ENCODE measurements around the gene CLDN10.

DNA sequence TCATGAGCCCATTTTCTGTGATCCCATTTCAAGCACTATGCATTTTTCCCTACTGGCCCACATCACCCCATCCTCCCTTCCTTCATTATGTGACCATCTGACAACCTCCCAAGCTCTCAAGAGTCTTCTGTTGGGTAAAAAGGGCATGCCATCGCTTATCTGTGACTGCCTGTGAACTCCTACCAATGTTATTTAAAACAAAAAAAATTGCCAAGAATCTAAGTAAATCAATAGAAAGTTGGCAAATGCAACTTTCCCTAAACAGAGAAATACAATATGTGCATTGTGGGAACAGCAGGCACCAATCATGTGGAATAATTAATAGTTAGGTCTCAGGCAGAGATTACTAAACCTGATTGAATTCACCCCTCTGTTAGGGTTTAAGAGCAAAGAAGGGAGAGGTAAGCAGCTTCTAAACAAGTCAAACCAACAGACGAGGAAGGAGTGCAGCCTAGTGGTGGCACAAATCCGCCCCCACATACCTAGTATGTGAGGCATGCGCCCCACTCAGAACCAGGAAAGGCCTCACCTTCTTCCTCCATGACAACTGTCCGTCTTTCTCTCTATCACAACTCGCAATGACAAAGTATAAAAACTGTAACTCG, 62.2 kb downstream of the CLDN10 start:
- TF ChIP-seq, protein P1, sequence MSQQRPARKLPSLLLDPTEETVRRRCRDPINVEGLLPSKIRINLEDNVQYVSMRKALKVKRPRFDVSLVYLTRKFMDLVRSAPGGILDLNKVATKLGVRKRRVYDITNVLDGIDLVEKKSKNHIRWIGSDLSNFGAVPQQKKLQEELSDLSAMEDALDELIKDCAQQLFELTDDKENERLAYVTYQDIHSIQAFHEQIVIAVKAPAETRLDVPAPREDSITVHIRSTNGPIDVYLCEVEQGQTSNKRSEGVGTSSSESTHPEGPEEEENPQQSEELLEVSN (IDR thresholded peaks at IDR 0.05), result no peak
- TF ChIP-seq PHF8 (conservative IDR thresholded peaks at IDR 0.05; ENCODE audit: low read depth, low read length) (no peak), FOSL1 (IDR thresholded peaks at IDR 0.05; ENCODE audit: insufficient read depth, low read depth, low read length) (no peak), POLR2AphosphoS5 (IDR thresholded peaks at IDR 0.05; ENCODE audit: low read depth, low read length) (no peak), MAFK (IDR thresholded peaks at IDR 0.05; ENCODE audit: low read depth, low read length) (no peak), POLR2A (IDR thresholded peaks at IDR 0.05; ENCODE audit: control extremely low read depth in 1 of 2, low read depth in 2 of 2, low read length in 2 of 2) (no peak), CHD2 (IDR thresholded peaks at IDR 0.05; ENCODE audit: low read length) (no peak), RFX5 (IDR thresholded peaks at IDR 0.05; ENCODE audit: borderline replicate concordance, low read depth, low read length) (no peak), EP300 (IDR thresholded peaks at IDR 0.05; ENCODE audit: borderline replicate concordance in 1 of 2, low read depth in 2 of 2, low read length in 2 of 2) (no peak), CEBPB (IDR thresholded peaks at IDR 0.05; ENCODE audit: low read depth, low read length) (no peak), YY1 (IDR thresholded peaks at IDR 0.05; ENCODE audit: low read depth, low read length) (no peak), SIRT6 (IDR thresholded peaks at IDR 0.05; ENCODE audit: low read length) (no peak)
- TF ChIP-seq, protein P2, sequence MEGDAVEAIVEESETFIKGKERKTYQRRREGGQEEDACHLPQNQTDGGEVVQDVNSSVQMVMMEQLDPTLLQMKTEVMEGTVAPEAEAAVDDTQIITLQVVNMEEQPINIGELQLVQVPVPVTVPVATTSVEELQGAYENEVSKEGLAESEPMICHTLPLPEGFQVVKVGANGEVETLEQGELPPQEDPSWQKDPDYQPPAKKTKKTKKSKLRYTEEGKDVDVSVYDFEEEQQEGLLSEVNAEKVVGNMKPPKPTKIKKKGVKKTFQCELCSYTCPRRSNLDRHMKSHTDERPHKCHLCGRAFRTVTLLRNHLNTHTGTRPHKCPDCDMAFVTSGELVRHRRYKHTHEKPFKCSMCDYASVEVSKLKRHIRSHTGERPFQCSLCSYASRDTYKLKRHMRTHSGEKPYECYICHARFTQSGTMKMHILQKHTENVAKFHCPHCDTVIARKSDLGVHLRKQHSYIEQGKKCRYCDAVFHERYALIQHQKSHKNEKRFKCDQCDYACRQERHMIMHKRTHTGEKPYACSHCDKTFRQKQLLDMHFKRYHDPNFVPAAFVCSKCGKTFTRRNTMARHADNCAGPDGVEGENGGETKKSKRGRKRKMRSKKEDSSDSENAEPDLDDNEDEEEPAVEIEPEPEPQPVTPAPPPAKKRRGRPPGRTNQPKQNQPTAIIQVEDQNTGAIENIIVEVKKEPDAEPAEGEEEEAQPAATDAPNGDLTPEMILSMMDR (IDR thresholded peaks at IDR 0.05; ENCODE audit: control extremely low read depth in 1 of 3, insufficient read depth in 1 of 3, low read depth in 1 of 3, low read length in 3 of 3), result no peak
- TF ChIP-seq, protein P3, sequence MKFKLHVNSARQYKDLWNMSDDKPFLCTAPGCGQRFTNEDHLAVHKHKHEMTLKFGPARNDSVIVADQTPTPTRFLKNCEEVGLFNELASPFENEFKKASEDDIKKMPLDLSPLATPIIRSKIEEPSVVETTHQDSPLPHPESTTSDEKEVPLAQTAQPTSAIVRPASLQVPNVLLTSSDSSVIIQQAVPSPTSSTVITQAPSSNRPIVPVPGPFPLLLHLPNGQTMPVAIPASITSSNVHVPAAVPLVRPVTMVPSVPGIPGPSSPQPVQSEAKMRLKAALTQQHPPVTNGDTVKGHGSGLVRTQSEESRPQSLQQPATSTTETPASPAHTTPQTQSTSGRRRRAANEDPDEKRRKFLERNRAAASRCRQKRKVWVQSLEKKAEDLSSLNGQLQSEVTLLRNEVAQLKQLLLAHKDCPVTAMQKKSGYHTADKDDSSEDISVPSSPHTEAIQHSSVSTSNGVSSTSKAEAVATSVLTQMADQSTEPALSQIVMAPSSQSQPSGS (IDR thresholded peaks at IDR 0.05; ENCODE audit: low read length), result no peak
